Testis (tissue), 2 donors: ENCODE data around the gene TWF1.

Experiments
- CTCF ChIP-seq, 3 experiments: fragments of 450-650 bp in 2 of 3; fragments of 200-600 bp in 1 of 3; sonication (generic) in 1 of 3; IDR thresholded peaks; one replicate each; pipeline ENCODE4 v1.5.1; 2016 to 2019; ENCODE audit warnings: antibody characterized with exemption in 3 of 3, mild to moderate bottlenecking in 2 of 3, moderate library complexity in 1 of 3
- POLR2A ChIP-seq: fragments of 450-650 bp; IDR thresholded peaks from one replicate; pipeline ENCODE4 v1.6.1; 2017; ENCODE audit warnings: antibody characterized with exemption, mild to moderate bottlenecking, moderate library complexity

DNA sequence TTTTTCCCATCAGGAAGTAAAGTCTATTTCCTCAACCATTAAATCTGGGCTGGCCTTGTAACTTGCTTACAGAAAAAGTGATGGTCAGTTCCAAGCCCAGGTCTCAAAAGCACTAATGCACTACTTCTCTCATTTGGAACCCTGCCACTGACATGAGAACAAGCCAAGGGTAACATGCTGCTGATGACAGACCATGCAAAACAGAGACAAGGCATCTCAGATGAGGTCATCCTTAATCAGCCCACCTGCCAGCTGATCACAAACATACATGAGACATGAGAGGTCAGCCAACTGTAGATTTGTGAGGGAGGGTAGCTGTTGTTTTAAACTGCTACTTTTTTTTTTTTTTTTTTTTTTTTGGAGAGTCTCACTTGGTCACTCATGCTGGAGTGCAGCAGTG, 16.2 kb downstream of the TWF1 start:
- TF ChIP-seq POLR2A (no peak), CTCF (IDR thresholded peaks at IDR 0.05) (no peak)
